ELF-1 (cell line): Measurements from ENCODE around the gene PTPRN2.

Experiments
- DNase-seq: peaks from one replicate; pipeline ENCODE4 v3.0.0-alpha.2; 2016; ENCODE audit warnings: low read depth, low spot score

The PTPRN2 gene

DNA sequence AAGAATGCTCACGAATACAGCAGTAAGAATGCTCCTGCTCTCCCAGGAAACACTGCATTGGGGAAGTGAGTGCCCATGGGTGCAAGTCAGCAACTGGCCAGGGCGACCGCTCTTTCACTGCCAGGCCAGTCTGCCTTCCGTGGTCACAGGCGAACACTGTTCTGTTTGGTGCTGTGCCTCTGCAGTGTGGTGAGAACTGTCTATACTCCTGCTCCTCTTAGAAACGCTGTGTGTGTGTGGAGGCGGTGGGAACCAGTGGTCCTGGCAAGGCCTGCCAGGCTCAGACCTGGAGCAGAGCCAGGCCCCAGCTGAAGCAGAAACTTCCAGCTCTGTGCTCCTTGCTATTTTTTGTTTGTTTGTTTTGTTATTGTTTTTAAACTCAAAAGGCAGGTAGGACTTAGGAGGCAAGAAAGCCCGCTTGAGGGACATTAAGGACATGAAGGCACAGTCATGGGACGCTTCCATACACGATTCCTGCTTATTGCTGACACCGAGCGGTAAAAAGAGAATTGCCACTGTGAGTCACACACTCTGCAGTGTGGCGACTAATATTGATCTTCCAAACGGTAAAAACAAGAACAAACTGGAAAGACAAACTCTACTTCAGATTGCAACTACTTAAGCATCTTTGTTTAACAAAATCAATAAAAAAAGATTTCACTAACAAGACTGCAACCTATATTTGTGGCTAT is 820.0 kb downstream of the PTPRN2 start:
- no peak for DNase-seq

DNA sequence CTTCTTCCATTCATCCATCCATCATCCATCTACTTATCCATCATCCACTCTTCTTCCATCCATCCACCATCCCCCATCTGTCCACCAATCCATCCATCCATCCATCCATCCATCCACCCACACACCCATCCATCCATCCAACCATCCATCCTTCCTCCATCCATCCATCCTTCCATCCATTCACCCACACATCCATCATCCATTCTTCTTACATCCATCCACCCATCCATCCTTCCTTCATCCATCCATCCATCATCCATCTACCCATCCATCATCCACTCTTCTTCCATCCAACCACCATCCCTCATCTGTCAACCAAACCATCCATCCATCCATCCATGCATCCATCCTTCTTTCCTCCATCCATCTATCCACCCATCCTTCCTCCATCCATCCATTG is 821.5 kb downstream of the PTPRN2 start:
- no peak for DNase-seq

- DNase-seq, result no peak
These were observed 822.6 kb downstream of the PTPRN2 start for GRCh38 chr7:157764946-157765537.

GRCh38 chr7:157764193-157764592 is 823.4 kb downstream of the PTPRN2 start:
- DNase-seq, result no peak

DNA sequence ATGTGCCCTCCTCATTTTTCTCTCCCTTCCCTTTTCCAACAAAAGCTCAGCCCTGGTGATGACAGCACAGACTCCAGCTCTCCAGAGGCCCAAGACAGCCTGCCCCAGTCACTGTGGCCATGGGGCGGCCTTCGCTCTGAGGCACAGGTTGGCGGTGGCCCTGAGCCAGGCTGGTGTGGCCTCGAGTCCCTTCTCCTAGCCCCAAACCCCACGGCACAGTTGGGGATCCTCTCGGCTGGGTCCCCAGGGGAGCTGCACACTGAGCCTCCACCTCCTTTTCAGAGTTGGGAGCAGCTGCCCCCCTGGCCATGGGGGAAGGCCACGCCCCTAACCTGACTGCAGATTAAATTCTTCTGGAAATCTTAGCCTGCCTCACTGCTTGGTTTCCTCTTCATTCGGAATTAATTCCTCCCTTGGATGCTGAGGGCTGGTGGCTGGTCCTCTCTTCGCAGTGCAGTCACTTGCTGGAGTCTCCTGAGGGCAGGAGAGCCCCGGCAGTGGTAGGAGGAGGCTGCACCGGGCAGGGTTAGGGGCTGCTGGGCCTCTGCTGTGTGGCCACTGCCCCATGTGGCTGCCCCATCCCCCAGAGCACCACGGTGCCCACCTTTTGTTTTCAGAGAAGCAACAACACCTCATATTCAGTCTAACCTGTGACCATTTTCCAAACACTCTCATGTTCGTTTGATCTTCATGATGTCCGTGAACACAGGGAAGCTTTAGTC is 824.2 kb downstream of the PTPRN2 start:
- no peak for DNase-seq

- DNase-seq, result no peak
These were observed 824.8 kb downstream of the PTPRN2 start for GRCh38 chr7:157762824-157763223.

GRCh38 chr7:157760004-157760730 is 827.5 kb downstream of the PTPRN2 start:
- no peak for DNase-seq

GRCh38 chr7:157759246-157759805 is 828.3 kb downstream of the PTPRN2 start:
- no peak for DNase-seq

- DNase-seq, result no peak
These were observed 829.0 kb downstream of the PTPRN2 start for GRCh38 chr7:157758468-157759245.

- peak; percentile 20 for DNase-seq
These were observed 829.7 kb downstream of the PTPRN2 start for GRCh38 chr7:157757776-157758467.

GRCh38 chr7:157757211-157757610 is 830.4 kb downstream of the PTPRN2 start:
- no peak for DNase-seq

DNA sequence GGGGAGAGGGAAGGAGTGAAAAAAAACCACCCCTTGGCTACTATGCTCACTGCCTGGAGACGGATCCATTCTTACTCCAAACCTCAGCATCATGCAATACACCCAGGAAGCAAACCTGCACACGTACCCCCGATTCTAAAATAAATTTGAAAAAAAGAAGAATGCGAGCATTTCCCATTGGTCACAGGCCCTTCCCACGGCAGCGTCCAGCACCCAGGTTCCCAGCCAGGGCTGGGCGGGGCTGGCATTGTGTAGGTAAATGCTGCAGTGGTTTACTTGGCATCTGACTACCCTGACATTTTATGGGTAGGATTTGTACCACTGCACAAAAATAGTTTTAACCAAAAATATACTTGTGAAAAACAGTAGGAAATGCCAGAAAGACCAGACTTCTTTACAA is 831.9 kb downstream of the PTPRN2 start:
- no peak for DNase-seq

DNA sequence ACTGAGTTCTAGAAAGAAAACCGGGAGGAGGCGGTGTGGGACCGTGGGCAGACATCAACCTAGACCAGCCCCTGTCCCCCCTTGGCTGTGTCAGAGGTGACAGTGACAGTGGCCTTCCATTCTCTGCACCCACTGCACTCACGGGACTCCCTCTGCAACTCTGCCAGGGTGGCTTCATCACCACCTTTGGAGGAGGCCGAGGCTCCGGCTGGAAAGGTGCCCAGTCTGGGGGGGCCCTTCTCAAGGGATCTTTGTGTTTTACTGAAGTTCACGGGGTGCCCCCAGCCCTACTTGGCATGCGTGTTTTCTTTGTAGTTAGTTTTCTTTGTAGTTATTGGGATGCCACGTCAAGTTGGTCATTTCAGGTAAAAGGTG is 833.2 kb downstream of the PTPRN2 start:
- DNase-seq, result no peak

DNA sequence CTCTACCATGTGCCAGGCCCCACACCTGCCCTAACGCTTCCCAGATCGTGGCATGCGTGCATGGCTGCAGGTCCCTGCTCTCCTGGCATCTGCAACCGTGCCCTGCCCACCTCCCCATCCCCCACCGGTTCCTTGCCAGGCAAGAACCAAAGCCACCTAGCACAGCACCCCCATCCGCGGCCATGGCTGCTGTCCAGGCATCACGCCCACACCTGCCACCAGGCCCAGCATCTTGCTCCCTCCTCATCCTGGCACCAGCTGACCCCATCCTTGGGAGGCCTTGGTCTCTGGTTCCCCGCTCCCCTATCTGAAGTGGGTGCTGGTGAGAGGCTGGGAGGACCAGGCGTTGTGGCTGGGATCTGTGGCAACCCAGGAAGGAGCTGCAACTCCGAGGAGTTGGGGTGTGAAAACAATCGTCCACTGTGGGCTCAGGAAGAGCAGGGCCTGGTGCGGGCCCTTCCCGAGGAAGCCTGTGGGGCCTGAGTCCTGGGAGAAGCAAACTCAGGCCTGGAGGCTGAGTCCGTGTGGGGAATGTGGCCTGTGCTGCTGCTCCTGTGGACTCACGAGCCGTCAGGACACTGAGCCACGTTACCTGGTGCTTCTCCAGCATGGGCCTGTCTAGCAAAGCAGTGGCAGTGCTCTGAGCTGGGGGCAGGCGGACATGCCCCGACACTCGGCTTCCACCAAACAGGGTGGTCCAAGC is 833.8 kb downstream of the PTPRN2 start:
- DNase-seq, result no peak

GRCh38 chr7:157752832-157753291 is 834.8 kb downstream of the PTPRN2 start:
- DNase-seq, result no peak

GRCh38 chr7:157751951-157752673 is 835.5 kb downstream of the PTPRN2 start:
- DNase-seq, result no peak

DNA sequence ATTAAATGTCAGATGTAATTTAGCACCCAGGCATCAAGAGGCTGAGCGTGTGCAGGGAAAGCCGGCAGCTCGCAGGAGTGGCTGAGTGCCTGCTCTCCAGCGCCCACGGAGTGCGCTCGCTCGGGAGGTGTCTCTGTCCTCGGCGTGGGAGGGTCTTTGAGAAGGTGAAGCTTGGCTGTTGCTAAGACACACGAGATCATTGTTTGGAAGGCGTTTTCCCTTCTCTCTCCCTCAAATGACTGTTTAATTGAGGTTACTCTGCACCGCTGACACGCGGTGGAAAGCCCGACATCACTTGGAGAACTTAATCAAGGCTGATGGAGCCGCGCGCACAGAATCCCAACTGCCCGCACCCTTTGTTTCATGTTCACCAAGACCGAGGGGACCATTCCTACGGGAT is 836.2 kb downstream of the PTPRN2 start:
- no peak for DNase-seq

DNA sequence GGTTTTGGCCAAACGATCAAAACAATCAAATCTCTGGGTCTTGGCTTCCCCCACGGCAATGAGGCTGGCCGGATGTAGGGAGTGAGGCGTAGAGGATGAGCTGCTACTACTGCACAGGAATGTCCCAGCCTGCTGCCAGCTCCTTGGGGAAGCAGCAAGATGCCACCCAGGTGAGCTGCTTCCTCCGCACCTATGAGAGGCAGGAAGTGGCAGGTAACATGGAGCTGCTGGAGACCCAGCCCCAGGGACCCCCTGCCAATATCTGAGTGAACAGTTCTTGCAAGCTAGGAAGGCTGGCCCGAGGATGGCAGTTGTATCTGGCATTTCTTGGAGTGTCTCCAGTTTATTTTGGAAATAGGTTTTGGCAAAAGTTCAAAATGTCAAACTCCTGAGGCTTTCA is 837.3 kb downstream of the PTPRN2 start:
- no peak for DNase-seq
